Measurements from ENCODE around the gene IMPA2.
"Not testable (repeated sequence)": the region's sequence is repeated elsewhere in the genome, so short reads cannot be mapped to it uniquely, and the experiment has no call there.

IMPA2 gene

DNA sequence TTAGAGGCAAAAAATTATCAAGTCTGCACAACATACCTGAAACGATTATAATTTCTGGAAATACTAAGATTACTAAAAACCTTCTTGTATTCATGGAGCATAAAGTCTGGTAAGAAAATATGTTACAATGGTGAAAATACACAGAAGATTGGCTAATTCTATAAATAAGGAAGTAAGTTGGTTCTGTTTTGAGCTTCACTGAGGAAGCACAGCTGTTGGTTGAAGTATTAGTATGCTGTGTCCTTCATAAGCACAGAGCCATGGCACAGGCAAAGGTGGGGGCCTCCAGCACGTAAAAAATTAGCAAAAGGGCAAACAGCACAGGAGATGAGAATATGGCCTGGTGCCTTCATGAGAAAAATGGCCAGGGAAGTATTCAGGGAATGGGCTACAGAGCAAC is 72.0 kb downstream of the IMPA2 start:
- DNase-seq: no peak

DNA sequence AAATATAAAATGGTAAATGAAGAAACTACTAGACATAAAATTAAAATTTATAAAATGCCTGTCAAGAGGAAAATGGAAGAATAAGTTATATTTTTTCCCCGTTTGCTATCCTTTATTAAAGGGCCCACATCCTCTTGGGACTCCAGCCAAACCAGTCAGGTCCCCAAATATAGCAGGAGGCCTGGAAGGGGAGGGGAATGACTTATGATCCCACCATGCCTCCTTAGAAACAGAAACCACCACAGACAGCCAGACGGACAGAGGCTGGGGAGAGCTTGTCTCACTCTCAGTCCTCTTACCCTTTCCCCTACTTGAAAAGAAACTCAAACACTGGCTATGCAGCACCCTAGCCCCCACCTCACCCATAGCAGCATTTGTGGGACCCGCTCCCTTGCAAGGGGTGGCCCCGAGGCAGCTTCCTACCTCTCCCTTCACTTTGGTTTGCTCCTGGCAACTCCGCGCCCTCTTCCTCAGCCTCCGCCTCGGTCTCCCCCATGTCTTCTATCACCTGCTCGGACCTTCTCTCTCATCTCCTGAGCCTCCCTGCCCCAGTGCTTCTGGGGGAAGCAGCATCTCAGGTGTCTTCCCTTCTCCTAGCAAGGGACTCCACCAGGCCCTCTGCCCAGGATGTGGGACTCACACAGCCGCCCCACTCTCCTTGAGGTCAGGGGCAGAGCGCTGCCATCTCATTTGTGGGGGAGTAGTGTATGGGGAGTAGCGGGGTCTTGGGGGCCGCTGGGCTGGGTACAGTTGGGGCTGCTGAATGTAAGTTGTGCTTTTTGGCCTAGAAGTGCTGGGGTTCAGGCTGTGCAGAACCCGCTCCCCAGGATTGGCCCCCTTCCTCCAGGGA is 75.0 kb downstream of the IMPA2 start:
- DNase-seq: no peak

DNA sequence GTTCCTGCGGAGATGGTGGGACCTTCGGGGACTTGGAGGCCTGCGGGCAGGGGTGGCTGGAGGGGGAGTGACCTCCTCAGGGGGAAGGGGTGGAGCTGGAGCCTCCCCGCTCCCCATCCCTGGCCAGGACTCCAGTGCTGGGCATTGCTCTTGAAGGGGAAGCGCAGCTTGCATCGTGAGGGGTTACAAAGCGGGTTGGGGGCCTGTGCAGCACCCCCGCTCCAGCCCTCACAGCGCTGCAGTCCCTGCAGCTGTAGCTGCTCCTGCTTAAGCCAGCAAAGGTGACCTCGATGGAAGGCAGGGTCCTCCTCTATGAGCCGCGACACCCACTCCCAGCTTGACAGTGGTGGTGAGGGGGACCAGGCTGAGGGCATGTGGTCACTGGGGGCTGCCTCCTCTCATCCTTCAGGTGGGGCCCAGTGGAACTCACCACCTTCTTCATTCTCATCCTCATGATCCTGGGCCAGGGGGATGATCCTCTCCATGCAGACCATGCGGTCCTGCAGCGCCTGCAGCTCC is 75.6 kb downstream of the IMPA2 start:
- DNase-seq: no peak

DNA sequence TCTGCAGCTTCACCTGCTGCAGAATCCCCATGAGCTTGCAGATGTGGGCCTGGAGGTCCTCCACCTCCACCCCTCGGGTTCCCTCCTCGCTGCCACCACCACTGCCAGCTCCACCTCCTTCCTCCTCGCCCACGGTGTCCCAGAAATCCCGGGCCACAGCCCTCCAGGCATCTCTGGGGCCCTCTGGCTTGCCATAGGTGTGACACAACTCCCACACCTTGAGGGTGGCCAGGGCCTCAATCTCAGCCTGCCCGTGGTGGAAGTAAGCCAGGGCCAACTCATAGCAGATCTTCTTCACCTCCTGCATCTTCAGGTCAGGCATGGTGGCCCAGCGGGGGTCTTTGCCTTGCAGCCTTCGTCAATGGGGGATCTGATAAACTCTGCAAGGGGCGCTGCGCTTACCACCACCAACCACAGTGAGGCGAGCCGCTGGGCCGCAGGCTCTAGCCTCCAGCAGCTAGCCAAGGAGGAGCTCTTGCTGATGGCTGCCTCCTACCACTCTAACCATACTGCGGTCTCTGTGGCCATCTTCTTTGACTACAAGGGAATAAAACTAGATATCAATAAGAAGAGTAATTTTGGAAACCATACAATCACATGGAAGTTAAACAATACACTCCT is 76.2 kb downstream of the IMPA2 start:
- no peak for DNase-seq

DNA sequence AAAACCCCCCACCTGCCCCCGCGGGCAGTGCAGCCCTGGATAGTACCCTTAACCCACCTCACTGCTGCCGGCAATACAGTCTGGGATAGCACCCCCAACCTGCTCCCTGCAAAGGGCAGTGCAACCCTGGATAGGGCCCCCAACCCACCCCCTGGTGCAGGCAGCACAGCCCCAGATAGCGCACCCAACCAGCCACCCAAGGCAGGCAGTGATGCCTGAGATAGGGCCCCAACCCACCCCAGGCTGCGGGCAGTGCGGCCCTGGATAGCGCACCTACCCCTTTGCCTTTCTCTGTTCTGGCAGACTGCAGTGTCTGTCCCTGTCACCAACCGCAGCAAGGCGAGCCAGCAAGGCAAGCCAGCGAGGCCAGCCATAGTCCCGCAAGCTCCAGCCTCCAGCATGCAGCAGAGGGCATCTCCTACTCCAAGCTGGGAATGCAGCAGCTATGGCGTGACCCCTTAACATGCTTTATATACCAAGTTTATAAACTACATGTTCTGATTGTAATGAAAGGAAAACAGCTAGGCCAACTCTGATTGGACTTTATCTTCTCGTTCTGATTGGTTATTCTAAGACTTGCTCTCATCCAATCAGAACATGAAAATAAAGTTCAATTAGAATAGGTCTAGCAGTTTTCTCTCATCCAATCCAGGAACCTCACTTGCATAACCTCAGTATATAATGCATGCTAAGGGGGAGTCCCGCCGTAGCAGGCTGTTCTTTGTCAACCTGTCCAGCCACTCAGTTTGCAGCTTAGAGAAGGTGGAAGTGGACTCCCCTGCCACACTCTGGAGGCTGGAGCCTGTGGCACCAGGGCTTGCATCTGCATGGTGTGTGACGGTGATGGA is 78.3 kb downstream of the IMPA2 start:
- no peak for DNase-seq

DNA sequence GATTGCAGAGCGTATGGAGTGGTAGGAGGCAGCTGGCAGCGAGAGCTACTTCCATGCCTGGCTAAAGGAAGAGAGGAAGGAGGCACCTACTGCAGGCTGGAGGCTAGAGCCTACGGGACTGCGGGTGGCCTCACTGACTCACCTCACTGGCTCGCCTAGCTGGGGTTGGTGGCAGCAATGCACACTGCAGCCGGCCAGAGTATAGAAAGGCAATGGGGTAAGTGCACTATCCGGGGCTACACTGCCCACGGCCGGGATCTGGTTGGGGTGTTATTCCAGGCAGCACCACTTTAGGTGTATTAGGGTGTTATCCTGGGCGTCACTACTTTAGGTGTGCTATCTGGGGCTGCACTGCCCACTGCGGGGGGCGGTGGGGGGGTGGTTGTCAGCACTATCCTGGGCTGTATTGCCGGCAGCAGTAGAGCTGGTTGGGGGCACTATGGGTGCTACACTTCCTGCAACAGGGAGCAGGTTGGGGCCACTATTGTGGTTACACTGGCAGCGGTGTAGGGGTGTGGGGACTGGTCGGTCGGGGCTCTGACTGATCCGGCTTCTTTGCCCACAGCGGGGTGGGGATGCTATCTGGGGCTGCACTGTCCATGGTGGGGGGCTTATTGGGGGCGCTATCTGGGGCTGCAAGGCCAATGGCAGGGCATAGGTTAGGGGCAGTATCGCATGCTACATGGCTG is 79.0 kb downstream of the IMPA2 start:
- DNase-seq: no peak

DNA sequence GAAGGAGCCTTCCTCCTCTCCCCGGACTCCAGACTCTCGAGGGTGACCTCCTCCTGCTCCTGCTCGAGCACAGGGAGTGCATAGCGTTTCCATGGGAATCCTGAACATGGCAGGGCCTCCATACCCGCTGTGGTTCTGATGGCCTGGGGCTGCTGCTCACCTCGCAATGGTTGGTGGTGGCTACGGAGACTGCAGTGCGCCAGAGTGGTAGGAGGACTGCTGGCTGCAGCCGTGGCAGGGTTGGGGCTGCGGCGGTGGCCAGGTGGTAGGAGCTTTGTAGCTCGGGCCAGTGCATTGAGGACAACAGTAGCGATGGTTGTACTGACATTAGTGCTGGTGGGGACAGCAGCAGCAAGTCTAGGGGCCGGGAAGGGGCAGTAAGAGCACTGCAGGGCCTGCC is 80.4 kb downstream of the IMPA2 start:
- DNase-seq: no peak

DNA sequence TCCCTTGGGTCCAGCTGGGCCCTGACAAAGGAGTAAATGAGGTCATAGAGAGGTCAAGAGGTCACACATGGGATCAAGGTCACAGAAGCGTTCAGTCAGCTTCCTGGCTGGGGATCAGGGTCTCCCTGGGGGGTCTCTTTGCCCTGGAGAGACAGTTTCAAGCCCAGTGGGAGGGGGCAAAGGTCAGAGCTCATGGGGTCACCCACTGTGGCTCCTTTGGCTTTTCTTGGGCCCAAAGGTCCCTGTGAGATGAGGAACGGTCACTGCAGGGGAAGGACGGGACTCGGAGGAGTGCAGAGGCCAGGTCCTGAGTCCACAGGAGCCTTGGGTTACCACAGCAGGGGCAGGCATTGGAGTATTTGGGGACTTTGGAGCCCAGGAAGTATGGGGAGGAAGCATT is 81.7 kb downstream of the IMPA2 start:
- no peak for DNase-seq

DNA sequence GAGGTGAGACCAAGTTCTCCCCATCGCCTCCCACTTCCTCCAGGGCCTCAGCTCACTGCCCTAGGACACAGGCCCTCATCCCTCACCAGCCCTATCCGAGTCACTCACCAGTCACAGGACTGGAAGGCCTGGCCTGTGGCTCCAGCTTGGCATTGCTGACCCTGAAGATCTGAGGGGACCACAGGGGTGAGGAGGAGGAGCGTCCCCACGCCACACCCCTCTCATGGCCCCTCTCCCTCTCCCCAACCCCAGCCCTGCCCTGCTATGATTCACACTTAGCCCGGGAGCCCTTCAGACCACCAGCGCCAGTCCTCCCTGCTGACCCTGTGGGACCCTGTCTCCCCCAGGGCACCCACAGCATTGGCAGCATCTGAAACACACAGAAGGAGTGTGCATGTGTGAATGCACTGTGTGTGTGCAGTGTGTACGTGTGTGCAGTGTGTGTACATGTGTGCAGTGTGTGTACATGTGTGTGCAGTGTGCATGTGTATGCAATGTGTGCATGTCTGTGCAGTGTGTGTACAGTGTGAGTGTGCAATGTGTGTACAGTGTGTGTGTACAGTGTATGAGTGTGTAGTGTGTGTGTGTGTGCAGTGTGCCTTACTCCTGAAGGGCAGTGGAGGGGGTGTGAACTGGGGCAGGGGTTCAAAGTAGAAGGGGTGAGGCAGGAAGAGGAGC is 82.9 kb downstream of the IMPA2 start:
- no peak for DNase-seq

DNA sequence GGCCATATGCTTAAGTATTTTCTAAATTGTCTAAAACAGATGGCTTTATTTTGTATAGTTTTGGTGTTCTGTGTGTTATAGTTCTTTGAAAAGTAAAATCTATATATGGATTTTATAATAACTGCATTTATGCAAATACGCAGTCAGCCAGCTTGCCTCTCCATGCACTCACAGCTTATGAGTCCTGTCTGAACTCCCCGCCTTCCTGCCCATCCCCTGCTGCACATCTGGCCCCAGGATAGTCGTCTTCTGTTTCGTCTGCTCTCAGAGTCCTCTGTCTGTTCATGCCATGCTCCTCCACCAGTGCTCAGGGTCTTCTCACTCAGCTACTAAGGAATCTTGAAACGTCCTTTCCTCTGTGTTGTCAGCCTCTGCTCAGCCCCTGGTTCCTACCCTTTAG is 84.1 kb downstream of the IMPA2 start:
- DNase-seq: no peak

DNA sequence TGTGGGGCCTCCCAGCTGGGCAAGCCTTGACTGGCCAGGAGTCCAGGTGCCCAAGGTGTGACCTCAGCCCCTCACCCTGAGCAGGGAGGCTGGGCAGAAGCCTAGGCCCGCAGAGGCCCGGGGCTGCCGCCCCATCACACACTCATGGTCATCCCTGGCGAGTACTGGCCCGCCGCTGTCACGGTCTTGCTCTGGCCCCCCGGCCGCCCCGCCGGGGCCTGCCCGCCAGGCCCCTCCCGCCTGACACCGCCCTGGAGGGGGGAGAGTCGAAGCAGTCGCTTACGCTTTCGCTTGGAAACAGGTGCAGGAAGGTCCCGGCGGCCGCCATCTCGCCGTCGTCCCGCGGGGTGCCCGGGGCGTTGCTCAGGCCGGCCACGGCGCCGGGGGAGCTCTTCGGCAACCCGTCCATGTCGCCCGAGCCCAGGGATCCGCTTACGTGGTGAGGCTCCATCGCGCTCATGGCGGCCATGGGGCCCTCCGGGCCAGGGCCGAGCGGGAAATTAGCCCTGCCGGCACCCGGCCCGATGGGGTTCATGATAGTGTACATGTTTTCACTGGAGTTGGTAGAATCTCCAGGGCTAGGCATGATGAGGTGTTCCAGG is 85.7 kb downstream of the IMPA2 start:
- no peak for DNase-seq

DNA sequence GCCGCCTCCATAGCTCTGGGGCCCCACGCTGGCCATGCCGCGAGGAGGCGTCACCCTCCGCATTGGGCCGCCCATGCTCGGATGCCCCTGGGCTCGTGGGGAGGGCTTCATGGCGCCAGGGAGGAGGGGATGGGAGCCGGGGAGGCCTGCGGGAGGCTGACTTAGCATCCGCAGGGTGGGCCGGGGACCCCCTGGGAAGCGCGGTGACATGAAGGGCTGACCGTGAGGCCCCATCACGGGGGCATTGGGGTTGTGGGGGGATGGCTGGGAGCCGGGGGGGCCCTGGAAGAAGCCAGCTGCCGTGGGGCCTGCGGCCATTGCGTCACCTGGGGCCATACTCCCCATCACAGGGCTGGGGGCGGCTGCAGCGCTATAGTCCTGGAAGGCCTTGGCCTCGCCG is 86.4 kb downstream of the IMPA2 start:
- DNase-seq: no peak

DNA sequence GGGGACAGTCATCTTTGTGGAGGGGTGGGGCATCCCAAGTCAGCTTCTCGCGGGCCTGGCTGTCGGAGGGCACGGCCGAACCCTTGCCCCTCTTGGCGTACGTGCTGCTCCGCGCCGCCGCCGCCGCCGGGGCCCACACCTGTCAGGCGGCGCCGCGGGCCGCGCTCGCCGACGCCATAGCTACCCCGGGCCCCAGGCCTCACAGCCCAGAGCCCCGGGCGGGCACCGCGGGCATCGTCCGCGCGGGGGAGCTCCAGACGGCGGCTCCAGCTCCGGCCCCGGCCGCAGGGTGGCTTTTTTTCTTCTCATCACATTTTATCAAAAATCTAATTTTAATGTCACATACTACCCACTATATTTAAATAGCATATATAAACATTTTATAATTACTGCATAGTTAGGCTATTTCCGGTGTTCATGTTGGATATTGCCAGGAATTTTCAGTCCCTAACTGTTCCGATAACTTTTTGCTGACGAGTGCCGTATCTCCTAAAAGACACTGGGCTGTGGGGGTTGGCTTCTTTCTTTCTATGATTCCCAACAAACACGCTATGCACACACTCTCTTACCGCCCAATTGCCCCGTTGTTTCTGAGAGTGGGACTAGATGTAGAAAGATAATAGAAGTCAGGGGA is 87.1 kb downstream of the IMPA2 start:
- not testable (repeated sequence) for DNase-seq

DNA sequence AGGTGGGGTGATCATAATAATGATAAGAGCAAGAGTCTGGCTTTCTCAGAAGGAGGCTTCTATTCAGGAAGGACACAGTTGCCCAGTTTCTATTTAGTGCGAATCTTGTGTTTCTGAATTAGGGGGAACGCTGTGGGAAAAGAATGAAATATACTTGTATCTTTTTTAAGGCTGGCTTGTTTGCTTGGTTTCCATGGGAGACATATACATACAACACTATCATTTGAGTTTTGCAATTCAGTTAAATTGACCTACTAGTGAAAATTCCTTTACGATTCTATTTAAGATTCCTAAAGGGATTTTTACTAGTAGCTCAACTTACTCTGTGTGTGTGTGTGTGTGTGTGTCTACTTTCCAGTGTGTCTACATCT is 87.6 kb downstream of the IMPA2 start:
- DNase-seq: no peak

DNA sequence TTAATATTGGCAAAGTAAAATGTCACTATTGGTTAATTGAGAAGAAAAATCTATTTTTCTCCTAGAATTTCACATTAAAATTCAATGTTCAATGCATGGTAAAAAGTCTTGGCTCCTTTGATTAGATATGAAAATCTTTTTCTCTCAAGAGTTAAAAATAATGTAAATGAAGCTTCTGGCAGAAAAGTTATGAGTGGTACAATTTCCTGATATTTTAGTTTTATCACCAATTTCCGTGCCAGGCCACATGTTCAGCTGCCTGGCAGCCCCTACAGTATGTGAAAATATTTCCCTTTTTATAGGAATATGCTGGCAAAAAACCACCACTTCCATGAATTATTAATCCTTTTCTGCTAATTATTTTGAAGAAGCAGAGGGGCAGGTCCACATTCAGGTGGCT is 89.8 kb downstream of the IMPA2 start:
- DNase-seq: not testable (repeated sequence)

DNA sequence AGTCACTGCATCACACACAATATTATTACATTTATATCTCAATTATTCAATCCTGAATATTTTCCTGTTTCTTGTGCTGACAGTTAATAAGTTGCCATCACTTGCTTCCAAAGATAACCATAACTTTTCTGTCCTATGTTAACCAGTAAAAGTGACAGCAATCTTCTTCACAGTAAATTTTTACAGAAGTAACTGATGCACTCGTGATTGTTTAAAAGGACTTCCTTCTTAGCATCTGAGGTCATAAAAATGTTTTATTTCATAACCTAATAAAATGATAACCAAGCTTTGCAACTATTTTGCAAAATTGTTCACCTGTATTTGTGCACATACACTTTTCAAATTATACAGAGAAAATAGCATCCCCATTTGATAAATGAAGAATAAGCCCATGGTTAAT is 91.7 kb downstream of the IMPA2 start:
- DNase-seq: no peak

DNA sequence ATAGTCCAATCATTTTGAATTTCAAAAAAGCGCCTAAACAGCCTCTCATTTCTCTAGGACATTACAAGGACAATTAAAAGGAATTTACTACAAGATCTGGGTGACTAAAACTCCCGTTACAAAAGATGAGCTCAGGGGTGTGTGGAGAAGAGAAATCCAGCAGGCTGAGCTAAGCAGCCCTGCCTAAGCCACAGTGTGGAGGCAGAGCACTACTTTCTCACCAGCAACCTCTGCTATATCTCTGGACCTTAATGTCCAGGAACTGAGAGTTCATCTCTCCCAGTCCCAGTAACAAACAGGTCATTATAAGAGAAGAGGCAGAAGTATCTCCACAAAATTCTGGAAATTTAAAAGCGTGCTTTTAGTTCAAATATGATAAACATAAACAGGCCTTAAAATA is 93.4 kb downstream of the IMPA2 start:
- no peak for DNase-seq

DNA sequence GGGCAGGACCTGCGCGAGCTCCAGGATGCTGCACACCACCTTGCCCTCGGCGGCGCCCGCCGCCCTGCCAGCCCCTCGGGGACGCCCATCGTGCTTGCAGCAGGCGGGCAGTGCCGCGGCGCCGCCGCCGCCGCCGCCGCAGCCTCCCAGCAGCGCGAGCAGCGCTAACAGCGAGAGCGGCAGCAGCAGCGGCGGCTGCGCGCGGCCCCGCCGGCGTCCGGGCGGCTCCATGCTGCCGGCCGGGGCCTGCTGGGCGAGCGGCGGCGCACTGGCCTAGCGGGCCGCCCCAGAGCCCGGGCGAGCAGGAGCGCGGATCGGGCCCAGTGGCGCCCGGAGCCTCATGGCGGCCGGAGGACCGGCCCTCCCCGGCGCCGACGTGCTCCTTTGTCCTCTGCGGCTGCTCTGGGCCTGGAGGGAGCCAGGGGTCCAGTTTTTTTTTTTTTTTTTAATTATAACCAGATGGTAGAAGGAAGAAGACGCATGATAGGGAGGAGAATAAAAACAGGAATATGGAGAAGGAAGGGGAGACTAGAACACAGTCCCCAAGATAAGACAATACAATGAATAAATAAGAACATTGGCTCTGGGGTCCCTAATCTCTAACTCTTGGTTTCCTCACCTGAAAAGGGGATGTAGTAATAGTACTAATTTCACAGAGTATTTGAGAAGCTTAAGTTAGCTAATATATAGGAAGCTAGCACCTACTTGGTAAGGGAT is 95.3 kb downstream of the IMPA2 start:
- DNase-seq: no peak

DNA sequence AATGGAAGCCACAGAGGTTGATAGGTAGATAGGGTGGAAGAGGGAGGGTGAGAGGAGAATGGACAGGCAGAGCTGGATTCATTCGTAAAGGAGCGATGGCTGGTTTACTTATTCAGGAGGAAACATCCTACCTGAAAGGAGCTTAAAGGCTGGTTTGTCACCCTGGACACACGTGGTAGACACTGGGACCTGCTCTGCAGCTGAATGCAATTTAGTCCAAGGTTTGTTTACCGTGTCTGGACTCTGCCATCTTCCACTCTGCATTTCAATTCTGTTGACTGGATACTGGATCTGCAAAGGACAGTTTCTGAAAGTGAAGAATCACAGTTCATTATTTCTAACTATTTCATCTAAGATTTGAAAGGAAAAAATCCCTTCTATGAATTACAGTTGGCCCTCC is 96.7 kb downstream of the IMPA2 start:
- not testable (repeated sequence) for DNase-seq

DNA sequence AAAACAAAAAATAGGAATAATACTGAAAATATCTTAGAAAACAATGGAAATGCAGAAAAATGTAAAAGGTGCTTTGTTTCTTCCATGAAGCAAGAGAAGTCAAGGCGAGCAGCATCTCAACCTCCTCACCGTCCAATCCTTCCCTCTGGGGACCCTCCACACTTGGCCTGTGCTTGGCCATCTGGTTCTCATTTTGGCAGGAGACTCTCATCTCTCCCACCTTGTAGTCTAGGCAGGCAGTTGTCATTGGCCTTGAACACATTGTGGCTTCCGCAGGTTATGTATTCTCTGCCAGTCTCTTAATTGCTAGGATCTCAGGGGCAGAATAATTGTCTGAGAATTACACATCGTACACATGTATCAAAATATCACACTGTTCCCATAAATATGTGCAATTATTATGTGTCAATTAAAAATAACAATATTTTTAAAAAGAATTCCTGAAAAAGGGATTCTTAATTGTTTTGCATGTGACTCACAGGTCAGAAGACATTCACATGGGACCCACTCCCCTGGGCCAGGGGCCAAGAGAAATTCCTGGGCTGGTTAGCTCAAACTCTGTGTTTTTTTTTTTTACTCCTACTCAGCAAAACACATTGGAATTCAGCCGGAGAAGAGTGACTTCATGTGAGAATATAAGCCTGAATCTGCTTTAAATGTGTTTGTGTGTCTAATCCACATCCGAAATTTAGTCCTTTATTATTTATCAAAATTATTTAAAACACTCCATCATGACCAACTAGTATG is 98.4 kb downstream of the IMPA2 start:
- no peak for DNase-seq

All from CD4-positive, alpha-beta T cell treated with Interleukin-1 beta for 1 hour (primary cell).